ENCODE measurements around the gene ROCK2. TPM values are rescaled to one million over a fixed set of nuclear protein-coding genes. Genes with fewer than 3 reads are reported as not detected.

The ROCK2 gene
- 22.1 TPM for polyA plus RNA-seq (2013, experiment 1 of 4)
- polyA plus RNA-seq (2013, experiment 2 of 4): 23.4 TPM
- 19.9 TPM for polyA plus RNA-seq (2013, experiment 3 of 4)
- 22.3 TPM for polyA plus RNA-seq (2013, experiment 4 of 4)

- no peaks in the 10 kb centered on the region for H3K9me3 ChIP-seq (ENCODE audit: control insufficient read depth, low read length)
- WGBS, 2 experiments: 0% methylated on average over 90 of the region's 90 CpGs
- no peaks in the 10 kb centered on the region for H3K36me3 ChIP-seq (ENCODE audit: control insufficient read depth, insufficient read depth, low read length)
- peaks cover 9% of the 10 kb centered on the region for H3K27me3 ChIP-seq (ENCODE audit: control insufficient read depth, insufficient read depth, low read length, poor library complexity, severe bottlenecking)
- H3K4me1 ChIP-seq (ENCODE audit: control insufficient read depth, insufficient read depth, low read length): peaks cover 8% of the 10 kb centered on the region
- H3K27ac ChIP-seq (ENCODE audit: insufficient read depth, low read depth, low read length, poor library complexity, severe bottlenecking): peak within 1 kb of the TSS; percentile 90
- peak within 1 kb of the TSS; percentile 94 for H3K4me3 ChIP-seq (ENCODE audit: insufficient read depth, low read depth, low read length)
These were observed at the start of gene ROCK2 for GRCh38 chr2:11344342-11344955. Gene ROCK2 (minus strand): TSS chr2:11344636. CDS start chr2:11344136, 500 bp downstream.

GRCh38 chr2:11393711-11394236 is 49.3 kb upstream of the ROCK2 start:
- no peaks in the 10 kb centered on the region for H3K36me3 ChIP-seq (ENCODE audit: control insufficient read depth, insufficient read depth, low read length)
- H3K4me3 ChIP-seq (ENCODE audit: insufficient read depth, low read depth, low read length): no peak overlapping the region
- peaks cover 12% of the 10 kb centered on the region for H3K4me1 ChIP-seq (ENCODE audit: control insufficient read depth, insufficient read depth, low read length)
- H3K27ac ChIP-seq (ENCODE audit: insufficient read depth, low read depth, low read length, poor library complexity, severe bottlenecking): no peak overlapping the region
- no peaks in the 10 kb centered on the region for H3K9me3 ChIP-seq (ENCODE audit: control insufficient read depth, low read length)
- H3K27me3 ChIP-seq (ENCODE audit: control insufficient read depth, insufficient read depth, low read length, poor library complexity, severe bottlenecking): no peaks in the 10 kb centered on the region
- WGBS, 2 experiments: 70 to 75% methylated on average over 11 of the region's 11 CpGs

- 89 to 90% methylated on average over 3 of the region's 3 CpGs for whole genome bisulfite sequencing, 2 experiments
- Histone ChIP-seq H3K36me3 (ENCODE audit: control insufficient read depth, insufficient read depth, low read length) (no peaks in the 10 kb centered on the region), H3K4me1 (ENCODE audit: control insufficient read depth, insufficient read depth, low read length) (peaks cover 18% of the 10 kb centered on the region), H3K9me3 (ENCODE audit: control insufficient read depth, low read length) (no peaks in the 10 kb centered on the region), H3K27me3 (ENCODE audit: control insufficient read depth, insufficient read depth, low read length, poor library complexity, severe bottlenecking) (no peaks in the 10 kb centered on the region), H3K4me3 (ENCODE audit: insufficient read depth, low read depth, low read length) (no peak overlapping the region), H3K27ac (ENCODE audit: insufficient read depth, low read depth, low read length, poor library complexity, severe bottlenecking) (no peak overlapping the region)
These were observed 47.5 kb upstream of the ROCK2 start for GRCh38 chr2:11391942-11392266.

GRCh38 chr2:11390399-11390658 is 45.9 kb upstream of the ROCK2 start:
- no peak overlapping the region for H3K27ac ChIP-seq (ENCODE audit: insufficient read depth, low read depth, low read length, poor library complexity, severe bottlenecking)
- no peaks in the 10 kb centered on the region for H3K9me3 ChIP-seq (ENCODE audit: control insufficient read depth, low read length)
- H3K36me3 ChIP-seq (ENCODE audit: control insufficient read depth, insufficient read depth, low read length): no peaks in the 10 kb centered on the region
- H3K4me1 ChIP-seq (ENCODE audit: control insufficient read depth, insufficient read depth, low read length): peaks cover 18% of the 10 kb centered on the region
- H3K27me3 ChIP-seq (ENCODE audit: control insufficient read depth, insufficient read depth, low read length, poor library complexity, severe bottlenecking): no peaks in the 10 kb centered on the region
- H3K4me3 ChIP-seq (ENCODE audit: insufficient read depth, low read depth, low read length): no peak overlapping the region
- WGBS, 2 experiments: 89 to 91% methylated on average over 5 of the region's 5 CpGs

- H3K9me3 ChIP-seq (ENCODE audit: control insufficient read depth, low read length): no peaks in the 10 kb centered on the region
- H3K36me3 ChIP-seq (ENCODE audit: control insufficient read depth, insufficient read depth, low read length): no peaks in the 10 kb centered on the region
- H3K27ac ChIP-seq (ENCODE audit: insufficient read depth, low read depth, low read length, poor library complexity, severe bottlenecking): no peak overlapping the region
- H3K4me3 ChIP-seq (ENCODE audit: insufficient read depth, low read depth, low read length): no peak overlapping the region
- no peaks in the 10 kb centered on the region for H3K27me3 ChIP-seq (ENCODE audit: control insufficient read depth, insufficient read depth, low read length, poor library complexity, severe bottlenecking)
- peaks cover 18% of the 10 kb centered on the region for H3K4me1 ChIP-seq (ENCODE audit: control insufficient read depth, insufficient read depth, low read length)
- WGBS, 2 experiments: 90% methylated on average over 18 of the region's 18 CpGs
These were observed 45.3 kb upstream of the ROCK2 start for GRCh38 chr2:11389551-11390398.

- no peak overlapping the region for H3K4me3 ChIP-seq (ENCODE audit: insufficient read depth, low read depth, low read length)
- WGBS, 2 experiments: 60 to 63% methylated on average over 6 of the region's 6 CpGs
- H3K9me3 ChIP-seq (ENCODE audit: control insufficient read depth, low read length): no peaks in the 10 kb centered on the region
- no peaks in the 10 kb centered on the region for H3K27me3 ChIP-seq (ENCODE audit: control insufficient read depth, insufficient read depth, low read length, poor library complexity, severe bottlenecking)
- H3K27ac ChIP-seq (ENCODE audit: insufficient read depth, low read depth, low read length, poor library complexity, severe bottlenecking): no peak overlapping the region
- peaks cover 18% of the 10 kb centered on the region for H3K4me1 ChIP-seq (ENCODE audit: control insufficient read depth, insufficient read depth, low read length)
- H3K36me3 ChIP-seq (ENCODE audit: control insufficient read depth, insufficient read depth, low read length): no peaks in the 10 kb centered on the region
These were observed 44.6 kb upstream of the ROCK2 start for GRCh38 chr2:11389052-11389420.

- Histone ChIP-seq H3K4me1 (ENCODE audit: control insufficient read depth, insufficient read depth, low read length) (peaks cover 13% of the 10 kb centered on the region), H3K27ac (ENCODE audit: insufficient read depth, low read depth, low read length, poor library complexity, severe bottlenecking) (no peak overlapping the region), H3K9me3 (ENCODE audit: control insufficient read depth, low read length) (no peaks in the 10 kb centered on the region), H3K4me3 (ENCODE audit: insufficient read depth, low read depth, low read length) (no peak overlapping the region), H3K27me3 (ENCODE audit: control insufficient read depth, insufficient read depth, low read length, poor library complexity, severe bottlenecking) (no peaks in the 10 kb centered on the region), H3K36me3 (ENCODE audit: control insufficient read depth, insufficient read depth, low read length) (no peaks in the 10 kb centered on the region)
- 77 to 79% methylated on average over 8 of the region's 8 CpGs for WGBS, 2 experiments
These were observed 44.0 kb upstream of the ROCK2 start for GRCh38 chr2:11388262-11389051.

- Histone ChIP-seq H3K36me3 (ENCODE audit: control insufficient read depth, insufficient read depth, low read length) (no peaks in the 10 kb centered on the region), H3K27me3 (ENCODE audit: control insufficient read depth, insufficient read depth, low read length, poor library complexity, severe bottlenecking) (no peaks in the 10 kb centered on the region), H3K4me3 (ENCODE audit: insufficient read depth, low read depth, low read length) (no peak overlapping the region), H3K27ac (ENCODE audit: insufficient read depth, low read depth, low read length, poor library complexity, severe bottlenecking) (no peak overlapping the region), H3K4me1 (ENCODE audit: control insufficient read depth, insufficient read depth, low read length) (peaks cover 13% of the 10 kb centered on the region), H3K9me3 (ENCODE audit: control insufficient read depth, low read length) (no peaks in the 10 kb centered on the region)
- 91 to 94% methylated on average over 8 of the region's 8 CpGs for WGBS, 2 experiments
These were observed 43.4 kb upstream of the ROCK2 start for GRCh38 chr2:11387843-11388242.

- H3K9me3 ChIP-seq (ENCODE audit: control insufficient read depth, low read length): no peaks in the 10 kb centered on the region
- no peak overlapping the region for H3K27ac ChIP-seq (ENCODE audit: insufficient read depth, low read depth, low read length, poor library complexity, severe bottlenecking)
- peaks cover 9% of the 10 kb centered on the region for H3K4me1 ChIP-seq (ENCODE audit: control insufficient read depth, insufficient read depth, low read length)
- no peaks in the 10 kb centered on the region for H3K27me3 ChIP-seq (ENCODE audit: control insufficient read depth, insufficient read depth, low read length, poor library complexity, severe bottlenecking)
- H3K4me3 ChIP-seq (ENCODE audit: insufficient read depth, low read depth, low read length): no peak overlapping the region
- H3K36me3 ChIP-seq (ENCODE audit: control insufficient read depth, insufficient read depth, low read length): no peaks in the 10 kb centered on the region
- WGBS, 2 experiments: 89 to 90% methylated on average over 9 of the region's 9 CpGs
These were observed 42.6 kb upstream of the ROCK2 start for GRCh38 chr2:11387100-11387390.

GRCh38 chr2:11385847-11386246 is 41.4 kb upstream of the ROCK2 start:
- Histone ChIP-seq H3K4me3 (ENCODE audit: insufficient read depth, low read depth, low read length) (no peak overlapping the region), H3K36me3 (ENCODE audit: control insufficient read depth, insufficient read depth, low read length) (no peaks in the 10 kb centered on the region), H3K9me3 (ENCODE audit: control insufficient read depth, low read length) (no peaks in the 10 kb centered on the region), H3K27ac (ENCODE audit: insufficient read depth, low read depth, low read length, poor library complexity, severe bottlenecking) (no peak overlapping the region), H3K4me1 (ENCODE audit: control insufficient read depth, insufficient read depth, low read length) (peaks cover 6% of the 10 kb centered on the region), H3K27me3 (ENCODE audit: control insufficient read depth, insufficient read depth, low read length, poor library complexity, severe bottlenecking) (no peaks in the 10 kb centered on the region)
- 90 to 93% methylated on average over 3 of the region's 3 CpGs for WGBS, 2 experiments

Data from ectodermal cell (in vitro differentiated cells).